GM23248 (cell line): ENCODE measurements around the gene RHPN2.

Experiments
- EZH2 ChIP-seq: fragments of 200-600 bp; sonication (generic); IDR thresholded peaks from 2 replicates; pipeline ENCODE4 v1.6.1; 2018; ENCODE audit warnings: antibody characterized with exemption, mild to moderate bottlenecking; ENCODE audit not compliant: insufficient read depth, poor library complexity, severe bottlenecking
- EZH2phosphoT487 ChIP-seq: fragments of 200-600 bp; sonication (generic); IDR thresholded peaks from 2 replicates; pipeline ENCODE4 v1.6.1; 2018; ENCODE audit warnings: antibody characterized with exemption, moderate library complexity, mild to moderate bottlenecking, low read depth; ENCODE audit not compliant: insufficient read depth

DNA sequence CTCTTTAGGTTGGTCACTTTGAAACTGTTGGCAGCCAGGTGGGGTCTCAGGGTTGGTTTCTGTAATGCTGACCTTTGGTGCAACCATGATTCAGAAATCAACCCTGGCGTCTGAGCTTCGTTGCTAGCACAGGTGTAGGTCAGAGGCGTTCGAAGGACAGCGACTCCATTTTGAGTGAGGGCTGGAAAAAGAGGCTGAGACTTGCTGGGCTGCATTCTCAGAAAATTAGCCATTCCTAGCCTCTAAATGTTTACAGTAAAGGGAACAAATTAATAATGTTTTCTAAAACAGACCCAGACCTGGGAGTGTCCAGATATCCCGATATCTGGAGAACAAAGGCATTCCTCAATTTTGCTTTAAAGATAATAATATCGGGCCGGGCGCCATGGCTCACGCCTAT, 29.2 kb downstream of the RHPN2 start:
- TF ChIP-seq EZH2phosphoT487 (no peak), EZH2 (no peak)
